Kidney capillary endothelial cell (primary cell): Measurements from ENCODE around the gene CLEC18B.
"Not testable (repeated sequence)": the region's sequence is repeated elsewhere in the genome, so short reads cannot be mapped to it uniquely, and the experiment has no call there.

Experiments used
- DNase-seq: peaks from one replicate; pipeline ENCODE4 v3.0.0-alpha.2; 2018; ENCODE audit warnings: low spot score

Gene CLEC18B

DNA sequence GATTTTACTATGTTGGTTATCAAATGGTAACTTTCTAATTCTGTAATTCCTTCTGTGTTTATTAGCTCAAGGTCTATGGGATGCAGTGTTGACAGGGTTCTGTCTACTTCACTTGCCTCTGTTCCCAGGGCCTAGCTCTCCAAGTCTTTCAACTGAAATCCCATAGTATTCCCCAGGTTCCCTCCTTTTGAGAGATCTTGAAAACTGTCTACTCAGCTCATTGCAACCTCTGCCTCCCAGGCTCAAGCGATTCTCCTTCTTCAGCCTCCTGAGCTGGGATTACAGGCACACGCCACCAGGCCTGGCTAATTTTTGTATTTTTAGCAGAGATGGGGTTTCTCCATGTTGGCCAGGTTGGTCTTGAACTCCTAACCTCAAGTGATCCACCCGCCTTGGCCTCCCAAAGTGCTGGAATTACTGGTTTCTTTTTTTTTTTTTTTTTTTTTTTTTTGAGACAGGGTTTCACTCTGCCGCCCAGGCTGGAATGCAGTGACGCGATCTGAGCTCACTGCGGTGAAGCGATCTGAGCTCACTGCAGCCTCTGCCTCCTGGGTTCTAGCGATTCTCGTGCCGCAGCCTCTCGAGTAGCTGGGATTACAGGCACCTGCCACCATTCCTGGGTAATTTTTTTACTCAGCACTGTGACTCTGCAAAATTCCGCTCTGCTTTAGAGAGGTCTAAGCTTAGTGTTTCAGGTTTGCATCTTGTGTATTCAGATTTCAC lies 22.5 kb upstream of the CLEC18B start:
- DNase-seq = not testable (repeated sequence)

- DNase-seq = no peak
These were observed 18.4 kb upstream of the CLEC18B start for GRCh38 chr16:74439685-74440084.

GRCh38 chr16:74438492-74438979 lies 17.3 kb upstream of the CLEC18B start:
- DNase-seq = no peak

GRCh38 chr16:74431516-74431915 lies 10.2 kb upstream of the CLEC18B start:
- DNase-seq = no peak

DNA sequence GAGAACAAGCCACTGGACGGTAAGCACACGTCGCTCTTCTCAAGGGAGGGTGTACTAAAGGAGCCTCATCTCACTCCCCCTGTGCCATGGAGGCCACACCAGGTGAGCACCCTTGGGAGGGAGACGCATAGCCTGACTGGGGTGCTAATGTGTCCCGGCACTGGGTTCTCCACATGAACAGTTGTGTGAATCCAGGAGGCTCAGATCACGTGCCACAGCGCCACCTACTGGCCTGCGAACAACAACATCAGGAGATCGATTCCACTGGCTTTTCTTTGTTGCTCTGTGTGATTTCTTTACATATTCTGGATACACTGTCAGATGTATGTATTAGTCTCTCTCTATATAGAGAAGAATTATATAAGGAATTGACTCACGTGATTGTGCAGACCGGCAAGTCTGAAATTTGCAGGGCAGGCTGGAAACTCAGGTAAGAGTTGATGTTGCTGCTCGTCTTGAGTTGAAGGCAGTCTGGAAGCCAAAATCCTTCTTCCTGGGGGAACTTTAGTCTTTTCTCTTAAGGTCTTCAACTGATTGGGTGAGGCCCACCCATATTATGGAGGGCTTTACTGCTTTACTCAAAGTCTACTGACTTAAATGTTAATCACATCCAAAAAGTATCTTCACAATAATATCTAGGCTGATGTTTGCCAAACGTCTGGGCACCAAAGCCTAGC lies 8.9 kb upstream of the CLEC18B start:
- not testable (repeated sequence) for DNase-seq

DNA sequence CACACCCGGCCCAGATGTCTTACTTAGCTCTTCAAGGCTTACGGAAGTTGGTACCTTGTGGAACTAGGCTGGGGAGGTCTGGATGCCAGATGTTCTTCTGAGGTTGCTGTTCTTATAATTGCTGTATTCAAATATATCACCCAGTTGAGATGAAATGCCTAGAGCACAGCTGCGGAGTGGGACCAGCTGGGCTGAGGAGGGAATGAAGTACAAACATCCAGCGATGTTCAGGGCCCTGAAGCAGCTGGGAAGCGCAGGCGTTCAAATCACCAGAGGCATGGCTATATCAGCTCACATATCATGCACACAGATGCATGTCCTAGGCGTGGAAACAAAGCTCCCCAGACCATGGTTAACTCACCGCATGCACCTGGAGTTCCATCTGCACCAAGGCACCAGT lies 7.2 kb upstream of the CLEC18B start:
- DNase-seq = not testable (repeated sequence)

DNA sequence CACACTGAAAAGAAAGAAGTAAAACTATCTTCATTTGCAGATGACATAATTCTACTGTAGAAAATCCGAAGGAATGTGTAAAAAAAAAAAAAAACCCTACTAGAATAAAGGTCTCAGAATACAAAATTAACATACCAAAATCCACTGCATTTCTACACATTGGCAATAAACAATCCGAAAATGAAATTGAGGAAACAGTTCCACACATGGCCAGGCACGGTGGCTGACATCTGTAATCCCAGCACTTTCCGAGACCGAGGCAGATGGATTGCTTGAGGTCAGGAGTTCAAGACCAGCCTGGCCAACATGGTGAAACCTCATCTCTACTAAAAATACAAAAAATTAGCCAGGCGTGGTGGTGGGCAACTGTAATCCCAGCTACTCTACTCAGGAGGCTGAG lies 4.5 kb upstream of the CLEC18B start:
- not testable (repeated sequence) for DNase-seq

DNA sequence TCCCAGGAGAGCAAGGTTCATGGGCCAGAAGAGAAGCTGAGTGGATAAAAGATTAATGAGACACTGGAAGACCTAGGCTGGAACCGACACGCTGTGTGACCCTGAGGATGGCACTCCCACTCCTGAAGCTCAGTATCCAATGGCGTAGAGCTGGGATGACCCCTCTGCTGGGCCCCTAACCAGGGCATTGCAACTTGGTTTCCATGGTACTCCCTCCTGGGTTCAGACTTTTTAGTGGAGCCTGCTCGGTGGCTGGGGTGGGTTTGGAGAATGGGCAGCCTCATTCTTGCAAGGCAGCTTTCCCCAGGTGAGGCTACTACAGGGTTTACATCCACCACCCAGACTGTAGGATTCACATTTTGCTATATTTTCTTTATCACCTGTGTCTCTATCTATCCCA lies 2.4 kb upstream of the CLEC18B start:
- not testable (repeated sequence) for DNase-seq

GRCh38 chr16:74422086-74422485 lies 808 bp upstream of the CLEC18B start:
- not testable (repeated sequence) for DNase-seq

- DNase-seq = not testable (repeated sequence)
These were observed 156 bp upstream of the CLEC18B start for GRCh38 chr16:74421482-74421785.

GRCh38 chr16:74419811-74420210 lies 1.5 kb downstream of the CLEC18B start:
- DNase-seq = not testable (repeated sequence)

GRCh38 chr16:74417897-74418296 lies 3.4 kb downstream of the CLEC18B start:
- not testable (repeated sequence) for DNase-seq

DNA sequence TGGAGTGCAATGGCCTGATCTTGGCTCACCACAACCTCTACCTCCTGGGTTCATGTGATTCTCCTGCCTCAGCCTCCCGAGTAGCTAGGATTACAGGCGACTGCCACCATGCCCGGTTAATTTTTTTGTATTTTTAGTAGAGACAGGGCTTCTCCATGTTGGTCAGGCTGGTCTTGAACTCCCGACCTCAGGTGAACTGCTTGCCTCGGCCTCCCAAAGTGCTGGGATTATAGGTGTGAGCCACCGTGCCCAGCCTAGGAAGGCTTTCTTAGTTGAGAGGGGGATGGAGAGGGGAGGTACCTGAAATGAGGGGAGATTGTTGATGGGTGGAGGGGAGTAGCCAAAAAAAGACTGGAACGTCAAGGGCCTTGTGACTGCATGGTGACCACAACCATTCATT lies 7.4 kb downstream of the CLEC18B start:
- DNase-seq = not testable (repeated sequence)

DNA sequence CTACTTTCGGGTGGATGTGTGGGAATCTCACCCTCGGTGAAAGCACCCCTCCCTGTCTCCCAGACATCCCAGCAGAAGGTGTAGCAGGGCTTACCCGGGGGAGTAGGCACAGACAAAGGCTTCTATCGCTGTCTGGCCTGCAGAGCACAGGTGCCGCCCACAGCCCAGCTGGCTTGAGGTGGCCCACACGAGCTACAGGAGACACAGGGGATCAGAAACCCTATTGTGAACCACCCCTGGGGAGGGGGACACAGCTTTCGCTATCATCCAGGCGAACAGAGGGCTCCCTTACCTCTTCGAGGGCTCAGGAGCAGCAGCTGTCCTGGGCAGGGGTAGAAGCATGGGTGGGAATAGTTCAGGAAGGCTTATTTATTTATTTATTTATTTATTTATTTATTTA lies 7.8 kb downstream of the CLEC18B start:
- DNase-seq = not testable (repeated sequence)

- not testable (repeated sequence) for DNase-seq
These were observed 8.4 kb downstream of the CLEC18B start for GRCh38 chr16:74412775-74413390.

GRCh38 chr16:74412138-74412774 lies 9.0 kb downstream of the CLEC18B start:
- DNase-seq = not testable (repeated sequence)

DNA sequence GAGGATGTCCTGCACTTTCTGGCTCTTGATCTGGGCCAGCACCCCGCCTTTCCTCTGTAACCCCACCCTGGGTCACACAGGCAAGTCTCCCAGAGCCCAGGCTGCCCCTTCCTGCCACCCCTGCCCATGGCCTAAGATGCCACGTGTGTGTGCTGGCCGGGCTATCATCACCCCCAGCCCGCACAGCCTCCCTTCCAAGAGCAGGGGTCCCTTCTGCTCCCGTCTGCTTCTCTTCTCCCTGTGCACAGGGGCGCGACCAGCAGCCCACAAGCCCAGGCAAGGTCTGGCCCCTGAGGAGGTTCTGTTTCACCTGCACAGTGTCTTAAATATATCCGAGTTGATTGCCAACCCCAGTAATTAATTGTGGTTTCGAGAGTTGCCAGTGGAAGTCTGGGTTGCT lies 10.3 kb downstream of the CLEC18B start:
- DNase-seq = not testable (repeated sequence)

GRCh38 chr16:74410057-74410957 lies 11.0 kb downstream of the CLEC18B start:
- DNase-seq = not testable (repeated sequence)

DNA sequence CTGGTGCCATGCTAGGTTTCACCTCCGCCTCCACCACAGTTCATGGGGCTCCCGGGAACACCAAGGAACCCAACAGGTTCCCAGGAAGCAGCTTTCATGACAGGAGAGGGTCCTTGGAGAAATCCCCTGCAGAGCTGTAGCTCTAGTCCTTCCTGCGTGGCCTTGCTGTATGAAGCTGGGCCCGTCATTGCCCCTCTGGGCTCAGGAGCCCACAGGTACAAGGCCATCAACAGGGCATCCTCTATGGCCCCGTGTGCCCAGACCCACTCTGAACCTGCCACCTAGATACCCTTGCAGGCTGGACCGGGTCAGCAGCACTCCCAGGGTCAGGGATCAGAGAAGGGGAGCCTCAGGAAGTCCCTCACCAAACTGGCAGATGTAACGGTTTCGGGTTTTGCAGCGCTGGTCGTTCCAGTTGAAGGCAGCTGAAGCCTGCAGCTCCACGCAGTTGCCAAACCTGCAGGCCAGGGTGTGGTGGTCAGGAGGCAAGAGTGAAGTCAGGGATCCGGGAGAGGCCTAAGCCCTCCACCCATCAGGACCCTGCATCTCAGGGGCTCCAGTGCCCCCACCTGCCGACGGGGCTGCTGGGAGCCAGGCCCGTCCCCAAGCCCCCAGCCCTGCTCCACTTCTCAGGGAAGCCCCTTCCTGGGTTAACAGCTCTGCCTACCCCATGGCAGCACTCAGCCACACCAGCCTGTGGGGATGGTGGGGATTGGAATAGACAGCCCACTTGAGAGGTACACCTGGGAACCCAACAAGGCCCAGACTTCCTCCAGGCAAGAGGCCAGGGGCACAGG lies 11.9 kb downstream of the CLEC18B start:
- DNase-seq = not testable (repeated sequence)

GRCh38 chr16:74407362-74407705 lies 13.9 kb downstream of the CLEC18B start:
- DNase-seq = not testable (repeated sequence)
